ENCODE results near the gene PER1. TPM values are rescaled to one million over a fixed set of nuclear protein-coding genes. Genes with fewer than 3 reads are reported as not detected.
A peak's percentile ranks its signal among the peaks of the same experiment; 100 is the strongest.

The PER1 gene
- total and polyA plus RNA-seq, 2 of the 13 experiments (the other 11 are each of a cell fraction or from before 2014, with no cell fraction given): 2.6 to 3.6 TPM

- TF ChIP-seq GMEB1 (CRISPR knock-in tag; IDR thresholded peaks at IDR 0.05; ENCODE audit: borderline replicate concordance) (no peak), CEBPZ (IDR thresholded peaks at IDR 0.05; ENCODE audit: low read length) (no peak), ZFAT (CRISPR knock-in tag; conservative IDR thresholded peaks at IDR 0.05) (no peak), FOXO1 (CRISPR knock-in tag; IDR thresholded peaks at IDR 0.05) (no peak)
Observed at GRCh38 chr17:8166731-8167130, 14.5 kb upstream of the PER1 start (continued).

GRCh38 chr17:8164815-8165131, 12.6 kb upstream of the PER1 start:
- peak overlapping the region; percentile 80 for H3K9ac ChIP-seq (ENCODE audit: insufficient read depth, low read depth, low read length)
- in situ Hi-C loops (cut with HindIII; ENCODE audit: extremely low pct_ligation_motif_present, low pct_unique_long_range_greater_than_20kb) (no loop called here), intact Hi-C loops (cut with micrococcal nuclease; ENCODE audit: unreplicated experiment) (no loop called here)
- no peaks in the 10 kb centered on the region for H3K9me3 ChIP-seq (ENCODE audit: low read length)
- peak overlapping the region; percentile 91 for H3K4me2 ChIP-seq (ENCODE audit: low read depth, low read length)
- no TSS peak for BruUV-seq (replicated peaks)
- peak overlapping the region; percentile 92 to 99 (median 98) for H3K4me3 ChIP-seq (replicated peaks in 1 of 3; ENCODE audit: insufficient read depth in 1 of 3, low read depth in 2 of 3, low read length in 3 of 3)
- no peaks in the 10 kb centered on the region for H4K20me1 ChIP-seq (ENCODE audit: insufficient read depth, low read length)
- H3K79me2 ChIP-seq (ENCODE audit: insufficient read depth, low read length): peaks cover 18% of the 10 kb centered on the region
- DNase-seq (ENCODE audit: low spot score) (no peak), ATAC-seq (no peak), FAIRE-seq (no peak)
- WGBS (ENCODE audit: low lambda C conversion rate): 7% methylated on average over 6 of the region's 6 CpGs
- peaks cover 1 to 7% of the 10 kb centered on the region in 2 experiments; a peak in 3 of 5 replicates for H3K36me3 ChIP-seq (replicated peaks in 1 of 2; ENCODE audit: control insufficient read depth in 1 of 2, insufficient read depth in 2 of 2, low read length in 2 of 2)
- H3K4me1 ChIP-seq (ENCODE audit: insufficient read depth, low read length): peaks cover 57% of the 10 kb centered on the region
- no peak overlapping the region for H2AFZ ChIP-seq (ENCODE audit: low read length)
- CTCF ChIA-PET (ENCODE audit: low intra/inter-chr PET ratio, low total read pairs): interaction anchor here (0.9 kb wide), 1 partner anchor 26 kb away, joined by 3 read pairs; no protein-coding TSS in a partner anchor
- POLR2A ChIA-PET: interaction anchor here (0.7 to 2.6 kb wide), 13 partner anchors 8 to 124 kb away, joined by 3 to 149 read pairs (median 6); partner anchors contain the start of genes BORCS6, RANGRF and TMEM107
- H3K27ac ChIP-seq (ENCODE audit: extremely low read length, insufficient read depth, low read length): peak overlapping the region; percentile 95
- no peaks in the 10 kb centered on the region; a peak in 1 of 5 replicates for H3K27me3 ChIP-seq (ENCODE audit: control insufficient read depth in 1 of 2, insufficient read depth in 2 of 2, low read length in 2 of 2)
- TF ChIP-seq ZNF784 (CRISPR knock-in tag; IDR thresholded peaks at IDR 0.05; ENCODE audit: borderline replicate concordance) (no peak), ZNF670 (CRISPR knock-in tag; IDR thresholded peaks at IDR 0.05; ENCODE audit: borderline replicate concordance) (0 out of 2 replicates have a peak, but pooled peaks have one; percentile 41), PRDM15 (CRISPR knock-in tag; IDR thresholded peaks at IDR 0.05) (peak; percentile 65; the same call in 1 of the 2 replicates), ZBTB44 (CRISPR knock-in tag; IDR thresholded peaks at IDR 0.05) (no peak), ZNF816 (CRISPR knock-in tag; IDR thresholded peaks at IDR 0.05; ENCODE audit: borderline replicate concordance) (0 out of 2 replicates have a peak, but pooled peaks have one; percentile 34), ATF7-NPFF (CRISPR knock-in tag; IDR thresholded peaks at IDR 0.05; ENCODE audit: low read depth) (no peak)

Data from HepG2 (cell line).